ENCODE results near the gene TMEM272. TPM values are rescaled to one million over a fixed set of nuclear protein-coding genes. Genes with fewer than 3 reads are reported as not detected.
"Not testable (repeated sequence)": the region's sequence is repeated elsewhere in the genome, so short reads cannot be mapped to it uniquely, and the experiment has no call there.

The TMEM272 gene
- total RNA-seq, 1 experiment from 2014 or later: not detected

- DNase-seq (ENCODE audit: low read depth): no peak
- in situ Hi-C loops (cut with HindIII; ENCODE audit: low pct_unique_long_range_greater_than_20kb, low sequenced_read_pairs): no loop called here
Observed at GRCh38 chr13:51831519-51831918, 13.5 kb downstream of the TMEM272 start.

GRCh38 chr13:51829568-51829899, 15.4 kb downstream of the TMEM272 start:
- DNase-seq (ENCODE audit: low read depth): no peak
- in situ Hi-C loops (cut with HindIII; ENCODE audit: low pct_unique_long_range_greater_than_20kb, low sequenced_read_pairs): no loop called here

GRCh38 chr13:51828730-51829567, 16.0 kb downstream of the TMEM272 start:
- no peak for DNase-seq (ENCODE audit: low read depth)
- in situ Hi-C loops (cut with HindIII; ENCODE audit: low pct_unique_long_range_greater_than_20kb, low sequenced_read_pairs): no loop called here

GRCh38 chr13:51827254-51827653, 17.7 kb downstream of the TMEM272 start:
- no peak for DNase-seq (ENCODE audit: low read depth)
- in situ Hi-C loops (cut with HindIII; ENCODE audit: low pct_unique_long_range_greater_than_20kb, low sequenced_read_pairs): no loop called here

GRCh38 chr13:51826606-51827005, 18.4 kb downstream of the TMEM272 start:
- no peak for DNase-seq (ENCODE audit: low read depth)
- in situ Hi-C loops (cut with HindIII; ENCODE audit: low pct_unique_long_range_greater_than_20kb, low sequenced_read_pairs): no loop called here

- in situ Hi-C loops (cut with HindIII; ENCODE audit: low pct_unique_long_range_greater_than_20kb, low sequenced_read_pairs): no loop called here
- DNase-seq (ENCODE audit: low read depth): no peak
Observed at GRCh38 chr13:51825681-51826254, 19.2 kb downstream of the TMEM272 start.

GRCh38 chr13:51825165-51825592, 19.8 kb downstream of the TMEM272 start:
- DNase-seq (ENCODE audit: low read depth): no peak
- in situ Hi-C loops (cut with HindIII; ENCODE audit: low pct_unique_long_range_greater_than_20kb, low sequenced_read_pairs): no loop called here

- in situ Hi-C loops (cut with HindIII; ENCODE audit: low pct_unique_long_range_greater_than_20kb, low sequenced_read_pairs): not testable (repeated sequence)
Observed at GRCh38 chr13:51824712-51825111, 20.3 kb downstream of the TMEM272 start.

GRCh38 chr13:51823863-51824262, 21.1 kb downstream of the TMEM272 start:
- in situ Hi-C loops (cut with HindIII; ENCODE audit: low pct_unique_long_range_greater_than_20kb, low sequenced_read_pairs): no loop called here
- DNase-seq (ENCODE audit: low read depth): no peak

More at GRCh38 chr13:51824712-51825111, 20.3 kb downstream of the TMEM272 start:
- DNase-seq (ENCODE audit: low read depth): not testable (repeated sequence)

GRCh38 chr13:51823359-51823758, 21.6 kb downstream of the TMEM272 start:
- in situ Hi-C loops (cut with HindIII; ENCODE audit: low pct_unique_long_range_greater_than_20kb, low sequenced_read_pairs): no loop called here
- DNase-seq (ENCODE audit: low read depth): no peak

- in situ Hi-C loops (cut with HindIII; ENCODE audit: low pct_unique_long_range_greater_than_20kb, low sequenced_read_pairs): no loop called here
- DNase-seq (ENCODE audit: low read depth): no peak
Observed at GRCh38 chr13:51822106-51822815, 22.7 kb downstream of the TMEM272 start.

GRCh38 chr13:51821606-51822005, 23.4 kb downstream of the TMEM272 start:
- no peak for DNase-seq (ENCODE audit: low read depth)
- in situ Hi-C loops (cut with HindIII; ENCODE audit: low pct_unique_long_range_greater_than_20kb, low sequenced_read_pairs): no loop called here

GRCh38 chr13:51820016-51820597, 24.9 kb downstream of the TMEM272 start:
- in situ Hi-C loops (cut with HindIII; ENCODE audit: low pct_unique_long_range_greater_than_20kb, low sequenced_read_pairs): no loop called here
- no peak for DNase-seq (ENCODE audit: low read depth)

- no peak for DNase-seq (ENCODE audit: low read depth)
- in situ Hi-C loops (cut with HindIII; ENCODE audit: low pct_unique_long_range_greater_than_20kb, low sequenced_read_pairs): no loop called here
Observed at GRCh38 chr13:51819544-51819943, 25.4 kb downstream of the TMEM272 start.

- in situ Hi-C loops (cut with HindIII; ENCODE audit: low pct_unique_long_range_greater_than_20kb, low sequenced_read_pairs): no loop called here
- no peak for DNase-seq (ENCODE audit: low read depth)
Observed at GRCh38 chr13:51818781-51819511, 26.0 kb downstream of the TMEM272 start.

GRCh38 chr13:51818276-51818675, 26.7 kb downstream of the TMEM272 start:
- in situ Hi-C loops (cut with HindIII; ENCODE audit: low pct_unique_long_range_greater_than_20kb, low sequenced_read_pairs): no loop called here
- no peak for DNase-seq (ENCODE audit: low read depth)

- in situ Hi-C loops (cut with HindIII; ENCODE audit: low pct_unique_long_range_greater_than_20kb, low sequenced_read_pairs): no loop called here
- no peak for DNase-seq (ENCODE audit: low read depth)
Observed at GRCh38 chr13:51817717-51818116, 27.3 kb downstream of the TMEM272 start.

GRCh38 chr13:51816604-51817249, 28.2 kb downstream of the TMEM272 start:
- in situ Hi-C loops (cut with HindIII; ENCODE audit: low pct_unique_long_range_greater_than_20kb, low sequenced_read_pairs): no loop called here
- DNase-seq (ENCODE audit: low read depth): no peak
